AG04450 (cell line): ENCODE measurements around the gene GAPDHS. TPM values are rescaled to one million over a fixed set of nuclear protein-coding genes. Genes with fewer than 3 reads are reported as not detected.

Experiments used
- CTCF ChIA-PET: fragments of 300-600, 350-600 bp; formaldehyde crosslinking; extraction: SDS; loops from one replicate; lab custom pipeline; 2022; ENCODE audit warnings: antibody characterized with exemption, inconsistent platforms; lab: Charles Lee
- POLR2A ChIA-PET: fragments of 350-600 bp; formaldehyde crosslinking; extraction: SDS; loops from one replicate; lab custom pipeline; 2021; ENCODE audit warnings: antibody characterized with exemption, inconsistent platforms; lab: Yijun Ruan, JAX
- DNase-seq: peaks from one replicate; pipeline ENCODE4 v3.0.0-alpha.2; 2011; ENCODE audit warnings: low read depth, low spot score
- H3K27ac ChIP-seq: one replicate; pipeline ENCODE4 v1.5.1; 2012; ENCODE audit warnings: low read depth, low read length, control low read depth
- H3K27me3 ChIP-seq: one replicate; pipeline ENCODE4 v1.6.0; 2012; ENCODE audit warnings: low read length; ENCODE audit not compliant: control insufficient read depth, insufficient read depth
- H3K4me3 ChIP-seq: 2 replicates; pipeline ENCODE4 v1.5.1; 2011; ENCODE audit warnings: mild to moderate bottlenecking, low read depth, low read length, control low read depth
- H3K9me3 ChIP-seq: 2 replicates; pipeline ENCODE4 v1.5.1; 2012; ENCODE audit warnings: low read length; ENCODE audit not compliant: control insufficient read depth, insufficient read depth
- CTCF ChIP-seq: IDR thresholded peaks from 2 replicates; pipeline ENCODE4 v1.5.1; 2011; ENCODE audit warnings: low read depth, low read length, control low read depth, inconsistent platforms
- polyA plus RNA-seq: library from polyadenylated mRNA; depleted of rRNA; stranded (reverse); fragments of >200 nt; gene quantifications from 2 replicates; pipeline ENCODE4 v1.2.3, GENCODE V29; 2011

GAPDHS gene
- polyA plus RNA-seq, 1 experiment: not detected

GRCh38 chr19:35501684-35502083, 31.6 kb upstream of the GAPDHS start:
- Histone ChIP-seq H3K9me3 (no peaks in the 10 kb centered on the region), H3K27me3 (peaks cover 20% of the 10 kb centered on the region), H3K4me3 (no peak overlapping the region), H3K27ac (no peak overlapping the region)
- no peak for DNase-seq
- ChIA-PET POLR2A (interaction anchor here (0.7 kb wide), 1 partner anchor 18 kb away, joined by 3 read pairs; no protein-coding TSS in a partner anchor), CTCF (interaction anchor here (1.1 kb wide), 1 partner anchor 8 kb away, joined by 3 read pairs; no protein-coding TSS in a partner anchor)
- no peak for TF ChIP-seq CTCF

- no peak for DNase-seq
- Histone ChIP-seq H3K9me3 (no peaks in the 10 kb centered on the region), H3K27ac (no peak overlapping the region), H3K4me3 (no peak overlapping the region), H3K27me3 (peaks cover 26% of the 10 kb centered on the region)
- ChIA-PET CTCF (no interaction called here), POLR2A (no interaction called here)
- no peak for TF ChIP-seq CTCF
Measured at GRCh38 chr19:35502751-35503150, 30.5 kb upstream of the GAPDHS start.

GRCh38 chr19:35506011-35506410, 27.2 kb upstream of the GAPDHS start:
- H3K27me3 ChIP-seq: peaks cover 51% of the 10 kb centered on the region
- TF ChIP-seq CTCF: no peak
- 0 out of 2 replicates have a peak, but pooled peaks cover 3% of the 10 kb centered on the region for H3K9me3 ChIP-seq
- ChIA-PET CTCF (interaction anchor here (1.4 kb wide), 1 partner anchor 11 kb away, joined by 4 read pairs; no protein-coding TSS in a partner anchor), POLR2A (no interaction called here)
- DNase-seq: no peak
- H3K27ac ChIP-seq: no peak overlapping the region
- no peak overlapping the region for H3K4me3 ChIP-seq

GRCh38 chr19:35507561-35507960, 25.7 kb upstream of the GAPDHS start:
- ChIA-PET CTCF (interaction anchor here (2.6 kb wide), 1 partner anchor 12 kb away, joined by 15 read pairs; no protein-coding TSS in a partner anchor), POLR2A (no interaction called here)
- peaks cover 3% of the 10 kb centered on the region; the same call in 1 of the 2 replicates for H3K9me3 ChIP-seq
- peaks cover 51% of the 10 kb centered on the region for H3K27me3 ChIP-seq
- H3K27ac ChIP-seq: no peak overlapping the region
- no peak for TF ChIP-seq CTCF
- H3K4me3 ChIP-seq: no peak overlapping the region
- no peak for DNase-seq

- Histone ChIP-seq H3K9me3 (peaks cover 3% of the 10 kb centered on the region; the same call in 1 of the 2 replicates), H3K4me3 (no peak overlapping the region), H3K27me3 (peaks cover 50% of the 10 kb centered on the region), H3K27ac (no peak overlapping the region)
- DNase-seq: no peak
- POLR2A ChIA-PET: no interaction called here
- no peak for TF ChIP-seq CTCF
- CTCF ChIA-PET: interaction anchor here (2.6 kb wide), 1 partner anchor 13 kb away, joined by 15 read pairs; no protein-coding TSS in a partner anchor
Measured at GRCh38 chr19:35508129-35508528, 25.1 kb upstream of the GAPDHS start.
